Kidney epithelial cell (primary cell): ENCODE data around the gene MCM3. TPM values are rescaled to one million over a fixed set of nuclear protein-coding genes. Genes with fewer than 3 reads are reported as not detected.

Experiments used
- DNase-seq: peaks from one replicate; pipeline ENCODE4 v3.0.0-alpha.2; 2010; ENCODE audit warnings: low read depth
- H3K27me3 ChIP-seq: 2 replicates; pipeline ENCODE4 v1.6.0; 2011; ENCODE audit warnings: low read length; ENCODE audit not compliant: control insufficient read depth, insufficient read depth
- H3K36me3 ChIP-seq: 2 replicates; pipeline ENCODE4 v1.5.1; 2011; ENCODE audit warnings: low read length; ENCODE audit not compliant: control insufficient read depth, insufficient read depth
- H3K4me3 ChIP-seq: 2 replicates; pipeline ENCODE4 v1.5.1; 2011; ENCODE audit warnings: low read depth, mild to moderate bottlenecking, control low read depth, low read length
- CTCF ChIP-seq: IDR thresholded peaks from 2 replicates; pipeline ENCODE4 v1.5.1; 2011; ENCODE audit warnings: mild to moderate bottlenecking, moderate library complexity, low read length, control low read depth, inconsistent platforms; ENCODE audit not compliant: insufficient read depth, poor library complexity, severe bottlenecking
- total RNA-seq: library from RNA; depleted of rRNA; stranded (reverse); fragments of >200 nt; gene quantifications from 2 replicates; pipeline ENCODE4 v1.2.3, GENCODE V29; 2015

The MCM3 gene
- total RNA-seq, 1 donor from 2014 or later: 37.1 TPM

DNA sequence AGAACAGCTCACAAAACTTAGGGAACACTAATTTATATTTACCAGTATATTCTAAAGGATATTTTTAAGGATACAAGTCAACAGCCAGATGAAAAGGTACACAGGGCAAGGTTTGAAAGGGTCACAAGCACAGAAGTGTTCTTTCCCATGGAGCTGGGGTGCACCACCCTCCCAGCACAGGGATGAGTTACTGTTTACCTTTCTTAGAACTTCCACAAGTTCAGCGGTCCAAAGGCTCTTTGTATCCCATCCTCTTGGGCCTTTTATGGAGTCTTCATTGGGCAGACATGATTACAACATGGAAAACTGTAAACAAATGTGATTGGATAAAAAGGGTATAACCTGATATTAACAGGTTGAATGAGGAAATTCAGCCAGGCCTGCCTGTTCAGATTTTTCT is 39.1 kb downstream of the MCM3 start:
- no peak for DNase-seq
- H3K4me3 ChIP-seq: no peak overlapping the region
- TF ChIP-seq CTCF: no peak
- H3K36me3 ChIP-seq: no peaks in the 10 kb centered on the region
- no peaks in the 10 kb centered on the region for H3K27me3 ChIP-seq

- no peak for TF ChIP-seq CTCF
- H3K4me3 ChIP-seq: no peak within 1 kb of the TSS
- no peaks in the 10 kb centered on the region for H3K27me3 ChIP-seq
- H3K36me3 ChIP-seq: no peaks in the 10 kb centered on the region
- DNase-seq: no peak
These were observed 40.1 kb downstream of the MCM3 start, which contains the start of gene IL17F for GRCh38 chr6:52244400-52244799. Gene IL17F (minus strand): TSS chr6:52244500. CDS start chr6:52244429, 71 bp downstream.

- H3K4me3 ChIP-seq: no peak overlapping the region
- no peaks in the 10 kb centered on the region for H3K27me3 ChIP-seq
- DNase-seq: no peak
- TF ChIP-seq CTCF: no peak
- H3K36me3 ChIP-seq: no peaks in the 10 kb centered on the region
These were observed 41.2 kb downstream of the MCM3 start for GRCh38 chr6:52243282-52243893.

DNA sequence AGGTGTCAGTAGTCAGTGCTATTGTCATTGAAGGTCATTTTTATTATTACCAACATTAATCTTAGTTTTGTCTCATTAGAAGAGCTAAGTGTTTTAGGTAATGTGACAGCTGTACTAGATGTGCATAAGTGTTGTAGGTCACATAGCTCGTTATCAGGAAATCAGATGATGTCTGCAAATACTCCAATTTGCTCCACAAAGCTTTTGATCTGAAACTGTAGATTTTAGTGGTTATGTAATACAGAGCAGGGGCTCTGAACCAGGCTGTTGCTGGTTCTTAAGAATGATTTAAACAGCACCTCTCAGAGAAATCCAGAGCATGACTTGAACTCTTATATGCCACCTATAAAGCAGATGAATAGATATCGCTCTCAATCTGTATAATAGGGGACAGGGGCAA is 42.7 kb downstream of the MCM3 start:
- DNase-seq: no peak
- Histone ChIP-seq H3K4me3 (no peak overlapping the region), H3K36me3 (no peaks in the 10 kb centered on the region), H3K27me3 (no peaks in the 10 kb centered on the region)
- no peak for TF ChIP-seq CTCF

GRCh38 chr6:52233975-52234823 is 50.3 kb downstream of the MCM3 start:
- Histone ChIP-seq H3K4me3 (no peak overlapping the region), H3K27me3 (no peaks in the 10 kb centered on the region), H3K36me3 (no peaks in the 10 kb centered on the region)
- DNase-seq: peak; percentile 58
- peak; percentile 84 for TF ChIP-seq CTCF
